ENCODE data around the gene KCTD2. TPM values are rescaled to one million over a fixed set of nuclear protein-coding genes. Genes with fewer than 3 reads are reported as not detected.
A peak's percentile ranks its signal among the peaks of the same experiment; 100 is the strongest.
"Not testable (repeated sequence)": the region's sequence is repeated elsewhere in the genome, so short reads cannot be mapped to it uniquely, and the experiment has no call there.

The KCTD2 gene
- total RNA-seq, 3 donors from 2014 or later, result 19.1 to 30.0 (median 21.2) TPM

DNA sequence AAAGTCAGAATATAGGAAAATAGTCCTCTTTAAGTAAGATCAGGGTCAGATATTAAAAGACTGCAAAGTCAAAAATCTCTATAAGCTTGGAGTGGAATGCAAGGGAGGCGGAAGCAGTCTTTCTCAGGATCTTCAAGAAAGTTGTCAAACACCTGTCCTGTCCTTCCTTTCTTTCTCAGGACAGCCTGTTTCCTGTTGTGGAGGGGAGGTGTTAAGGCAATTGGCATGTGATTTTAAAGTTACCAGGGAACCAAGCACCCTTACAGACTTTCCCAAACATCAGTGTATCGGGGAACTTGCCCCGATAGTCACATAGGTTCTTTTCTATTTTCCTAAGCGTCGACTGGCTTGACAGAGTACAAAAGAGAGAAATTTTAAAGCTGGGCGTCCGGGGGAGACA lies 2.3 kb upstream of the KCTD2 start:
- intact Hi-C loops (cut with DNase I, micrococcal nuclease), result no loop called here
- H3K4me3 ChIP-seq, result no peak overlapping the region
- DNase-seq (no peak), ATAC-seq (no peak)
- H3K36me3 ChIP-seq (ENCODE audit: low read depth), result peaks cover 9% of the 10 kb centered on the region
- peaks cover 16% of the 10 kb centered on the region for H3K4me1 ChIP-seq (ENCODE audit: low read depth)
- H3K9me3 ChIP-seq, result no peaks in the 10 kb centered on the region
- TF ChIP-seq, protein P1, sequence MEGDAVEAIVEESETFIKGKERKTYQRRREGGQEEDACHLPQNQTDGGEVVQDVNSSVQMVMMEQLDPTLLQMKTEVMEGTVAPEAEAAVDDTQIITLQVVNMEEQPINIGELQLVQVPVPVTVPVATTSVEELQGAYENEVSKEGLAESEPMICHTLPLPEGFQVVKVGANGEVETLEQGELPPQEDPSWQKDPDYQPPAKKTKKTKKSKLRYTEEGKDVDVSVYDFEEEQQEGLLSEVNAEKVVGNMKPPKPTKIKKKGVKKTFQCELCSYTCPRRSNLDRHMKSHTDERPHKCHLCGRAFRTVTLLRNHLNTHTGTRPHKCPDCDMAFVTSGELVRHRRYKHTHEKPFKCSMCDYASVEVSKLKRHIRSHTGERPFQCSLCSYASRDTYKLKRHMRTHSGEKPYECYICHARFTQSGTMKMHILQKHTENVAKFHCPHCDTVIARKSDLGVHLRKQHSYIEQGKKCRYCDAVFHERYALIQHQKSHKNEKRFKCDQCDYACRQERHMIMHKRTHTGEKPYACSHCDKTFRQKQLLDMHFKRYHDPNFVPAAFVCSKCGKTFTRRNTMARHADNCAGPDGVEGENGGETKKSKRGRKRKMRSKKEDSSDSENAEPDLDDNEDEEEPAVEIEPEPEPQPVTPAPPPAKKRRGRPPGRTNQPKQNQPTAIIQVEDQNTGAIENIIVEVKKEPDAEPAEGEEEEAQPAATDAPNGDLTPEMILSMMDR (IDR thresholded peaks at IDR 0.05), result no peak

DNA sequence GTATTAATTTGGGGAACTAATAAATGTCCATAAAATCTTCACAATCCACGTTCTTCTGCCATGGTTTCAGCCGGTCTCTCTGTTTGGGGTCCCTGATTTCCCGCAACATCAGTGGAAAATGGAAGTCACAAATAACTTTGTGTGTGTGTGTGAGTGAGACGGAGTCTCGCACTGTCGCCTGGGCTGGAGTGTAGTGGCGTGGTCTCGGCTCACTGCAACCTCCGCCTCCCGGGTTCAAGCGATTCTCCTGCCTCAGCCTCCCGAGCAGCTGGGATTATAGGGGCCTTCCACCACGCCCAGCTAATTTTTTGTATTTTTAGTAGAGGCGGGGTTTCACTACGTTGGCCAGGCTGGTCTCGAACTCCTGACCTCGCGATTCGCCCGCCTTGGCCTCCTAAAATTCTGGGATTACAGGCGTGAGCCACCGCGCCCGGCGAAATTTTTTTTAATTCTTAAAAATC lies 1.0 kb upstream of the KCTD2 start:
- ATAC-seq; intact Hi-C loops (cut with DNase I, micrococcal nuclease); H3K9me3 ChIP-seq; H3K36me3 ChIP-seq (ENCODE audit: low read depth); DNase-seq: not testable (repeated sequence)
- peak overlapping the region; percentile 82 for H3K4me3 ChIP-seq
- peaks cover 16% of the 10 kb centered on the region for H3K4me1 ChIP-seq (ENCODE audit: low read depth)

DNA sequence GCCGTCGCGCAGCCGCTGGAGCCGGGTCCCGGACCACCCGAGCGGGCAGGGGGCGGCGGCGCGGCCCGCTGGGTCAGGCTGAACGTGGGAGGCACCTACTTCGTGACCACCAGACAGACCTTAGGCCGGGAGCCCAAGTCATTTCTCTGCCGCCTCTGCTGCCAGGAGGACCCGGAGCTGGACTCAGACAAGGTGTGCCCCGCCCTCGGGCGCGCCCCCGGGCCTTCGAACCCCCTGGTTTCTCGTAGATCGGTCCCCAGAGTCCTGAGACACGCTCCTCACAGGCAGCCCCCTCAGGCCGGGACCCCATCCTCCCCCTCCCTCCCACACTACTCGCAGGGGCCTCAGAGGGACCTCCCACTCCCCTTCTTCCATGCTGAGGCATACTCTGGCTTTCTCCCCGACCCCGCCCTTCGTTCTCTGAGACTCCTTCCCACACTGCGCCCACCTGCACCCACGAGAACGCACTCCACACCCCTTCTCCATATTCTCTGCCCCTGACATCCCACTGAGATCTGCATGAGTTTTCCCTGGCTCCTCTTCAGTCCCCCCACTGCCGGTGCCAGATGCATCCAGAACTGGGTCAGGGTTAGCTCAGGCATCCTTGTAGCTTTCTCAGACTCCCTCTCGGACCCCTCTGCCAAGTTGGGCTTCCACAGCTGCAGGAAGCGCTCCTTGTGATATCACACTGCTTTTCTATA lies 523 bp downstream of the KCTD2 start:
- DNase-seq, result peak; percentile 61 to 77 (median 69)
- no peak for ATAC-seq
- intact Hi-C loops (cut with DNase I, micrococcal nuclease), result no loop called here

DNA sequence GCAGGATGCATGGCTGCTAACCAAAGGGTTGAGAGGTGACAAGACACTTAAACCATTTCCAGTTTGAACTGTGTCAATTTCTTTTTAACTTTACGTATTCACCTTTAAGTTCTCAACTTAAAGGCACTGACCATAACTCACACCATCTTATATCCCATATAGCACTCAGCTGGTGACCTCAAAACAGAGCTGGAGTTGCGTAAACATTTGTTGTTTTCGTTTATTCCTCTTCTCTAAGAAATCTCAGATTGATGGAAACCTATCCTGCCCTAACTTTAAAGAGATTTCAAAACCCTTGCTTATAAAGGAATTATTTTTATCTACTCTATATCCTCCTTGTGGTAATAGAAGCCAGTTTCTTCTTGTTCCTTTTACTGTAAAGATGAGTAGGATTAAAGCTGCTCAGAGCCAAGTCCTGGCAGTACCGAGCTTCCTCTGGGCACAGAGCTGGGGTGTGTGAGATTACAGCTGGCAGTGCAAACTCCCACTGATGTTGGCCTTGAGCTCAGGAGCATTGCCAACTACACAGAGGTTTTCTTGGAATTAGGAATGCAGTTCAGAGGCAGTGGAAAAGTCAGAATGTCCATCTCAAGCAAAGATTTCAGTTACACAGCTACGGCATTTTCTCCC lies 1.3 kb downstream of the KCTD2 start:
- peaks cover 16% of the 10 kb centered on the region for H3K4me1 ChIP-seq (ENCODE audit: low read depth)
- no peak overlapping the region for H3K4me3 ChIP-seq
- no peaks in the 10 kb centered on the region for H3K9me3 ChIP-seq
- intact Hi-C loops (cut with DNase I, micrococcal nuclease), result no loop called here
- TF ChIP-seq, protein P1 (IDR thresholded peaks at IDR 0.05), result no peak
- DNase-seq (no peak), ATAC-seq (no peak)
- no peaks in the 10 kb centered on the region for H3K36me3 ChIP-seq (ENCODE audit: low read depth)

More for the DNA sequence above, 523 bp downstream of the KCTD2 start:
- H3K4me1 ChIP-seq (ENCODE audit: low read depth), result peaks cover 16% of the 10 kb centered on the region
- no peaks in the 10 kb centered on the region for H3K9me3 ChIP-seq
- peak overlapping the region; percentile 82 for H3K4me3 ChIP-seq
- no peaks in the 10 kb centered on the region for H3K36me3 ChIP-seq (ENCODE audit: low read depth)
- TF ChIP-seq, protein P1 (IDR thresholded peaks at IDR 0.05), result no peak

DNA sequence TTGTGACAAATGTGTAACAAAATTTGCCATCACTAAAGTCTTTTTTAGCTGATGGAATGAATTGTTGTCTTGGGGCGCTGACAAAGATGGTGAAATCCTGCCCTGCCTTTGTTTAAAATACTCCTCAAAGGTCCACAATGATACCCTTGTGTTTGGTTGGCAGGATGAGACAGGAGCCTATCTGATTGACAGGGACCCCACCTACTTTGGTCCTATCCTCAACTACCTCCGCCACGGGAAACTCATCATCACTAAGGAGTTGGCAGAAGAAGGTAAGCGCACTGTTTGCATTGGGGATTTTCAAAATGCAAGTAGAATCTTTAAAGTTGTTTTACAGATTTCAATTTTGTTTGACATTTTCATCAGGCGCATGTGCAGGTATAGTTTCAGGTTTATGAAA lies 2.0 kb downstream of the KCTD2 start:
- TF ChIP-seq, protein P1 (IDR thresholded peaks at IDR 0.05), result no peak
- Histone ChIP-seq H3K4me1 (ENCODE audit: low read depth) (peaks cover 16% of the 10 kb centered on the region), H3K36me3 (ENCODE audit: low read depth) (no peaks in the 10 kb centered on the region), H3K4me3 (no peak overlapping the region), H3K9me3 (no peaks in the 10 kb centered on the region)
- intact Hi-C loops (cut with DNase I, micrococcal nuclease), result no loop called here
- no peak for DNase-seq
- no peak for ATAC-seq

DNA sequence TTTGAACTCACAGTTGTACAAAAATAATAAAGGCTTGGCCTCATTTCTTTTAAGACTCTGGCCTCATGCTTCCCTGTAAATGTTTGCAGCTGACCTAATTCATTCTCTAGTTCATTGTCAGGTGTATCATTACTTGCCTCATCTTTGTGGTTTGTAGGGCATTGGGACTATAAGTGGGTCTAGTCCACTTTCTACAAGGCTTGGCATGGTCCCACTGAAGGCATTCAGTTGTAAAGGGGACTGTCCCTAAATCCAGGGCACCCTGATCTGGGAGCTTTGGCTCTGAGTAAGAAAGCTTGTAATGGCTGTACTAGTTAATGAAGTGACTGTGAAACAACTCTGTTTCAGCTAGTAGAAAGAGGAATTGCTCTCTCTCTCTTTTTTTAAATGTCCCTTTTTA lies 2.7 kb downstream of the KCTD2 start:
- TF ChIP-seq, protein P1 (IDR thresholded peaks at IDR 0.05), result no peak
- no peaks in the 10 kb centered on the region for H3K36me3 ChIP-seq (ENCODE audit: low read depth)

More for the DNA sequence above, 2.7 kb downstream of the KCTD2 start:
- intact Hi-C loops (cut with DNase I, micrococcal nuclease), result no loop called here
- H3K4me3 ChIP-seq, result no peak overlapping the region
- H3K4me1 ChIP-seq (ENCODE audit: low read depth), result peaks cover 16% of the 10 kb centered on the region
- no peak for ATAC-seq
- DNase-seq, result no peak
- H3K9me3 ChIP-seq, result no peaks in the 10 kb centered on the region
